ENCODE measurements around the gene CAPG.

CAPG gene, protein sequence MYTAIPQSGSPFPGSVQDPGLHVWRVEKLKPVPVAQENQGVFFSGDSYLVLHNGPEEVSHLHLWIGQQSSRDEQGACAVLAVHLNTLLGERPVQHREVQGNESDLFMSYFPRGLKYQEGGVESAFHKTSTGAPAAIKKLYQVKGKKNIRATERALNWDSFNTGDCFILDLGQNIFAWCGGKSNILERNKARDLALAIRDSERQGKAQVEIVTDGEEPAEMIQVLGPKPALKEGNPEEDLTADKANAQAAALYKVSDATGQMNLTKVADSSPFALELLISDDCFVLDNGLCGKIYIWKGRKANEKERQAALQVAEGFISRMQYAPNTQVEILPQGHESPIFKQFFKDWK

GRCh38 chr2:85409845-85410583, at the start of gene CAPG:
TSS of gene CAPG (minus strand) at chr2:85410366. CDS start at chr2:85402145, 8,221 bp downstream.
- FAIRE-seq (peak; percentile 13), DNase-seq (ENCODE audit: insufficient read length, low spot score) (no peak)

- DNase-seq (ENCODE audit: insufficient read length, low spot score) (no peak), FAIRE-seq (no peak)
Measured at GRCh38 chr2:85459771-85460170, 49.6 kb upstream of the CAPG start.

- DNase-seq (ENCODE audit: insufficient read length, low spot score) (no peak), FAIRE-seq (no peak)
Measured at GRCh38 chr2:85458601-85459563, 48.7 kb upstream of the CAPG start.

DNA sequence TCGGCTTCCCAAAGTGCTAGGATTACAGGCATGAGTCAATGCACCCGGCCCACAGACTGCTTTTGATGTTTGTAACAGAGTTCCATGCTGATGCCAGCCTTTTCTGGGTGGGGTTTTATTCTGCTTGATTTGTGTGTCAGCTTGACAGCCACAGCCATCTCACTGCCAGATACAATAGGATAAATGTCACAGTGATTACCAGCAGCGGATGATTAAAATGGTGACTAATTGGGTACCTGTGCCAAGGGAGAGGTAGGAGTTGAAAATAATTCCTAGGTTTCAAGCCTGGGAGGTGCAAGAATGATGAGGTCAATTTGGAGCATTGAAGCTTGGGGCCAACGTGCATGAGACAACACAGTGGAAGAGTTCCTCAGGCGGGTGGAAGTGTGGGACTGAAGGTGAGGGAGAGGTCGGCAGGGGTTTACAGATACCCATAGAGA, 47.7 kb upstream of the CAPG start:
- FAIRE-seq (no peak), DNase-seq (ENCODE audit: insufficient read length, low spot score) (no peak)

DNA sequence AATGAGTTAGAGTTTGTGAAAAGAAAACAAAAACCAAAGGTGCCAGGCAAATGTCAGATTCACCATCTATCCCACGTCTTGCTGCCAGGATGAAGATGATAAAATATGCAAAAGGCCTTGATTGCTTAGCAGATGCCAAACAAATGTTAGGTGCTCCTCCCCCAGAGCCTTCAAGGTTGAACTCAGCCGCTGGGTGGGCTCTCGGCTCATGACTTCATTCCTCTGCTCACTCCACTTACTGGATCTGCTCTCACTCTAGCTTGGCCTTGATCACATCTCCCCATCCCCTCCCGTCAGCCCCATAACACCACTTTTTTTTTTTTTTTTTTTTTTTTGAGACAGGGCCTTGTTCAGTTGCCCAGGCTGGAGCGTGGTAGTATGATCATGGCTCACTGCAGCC, 46.9 kb upstream of the CAPG start:
- DNase-seq (ENCODE audit: insufficient read length, low spot score) (no peak), FAIRE-seq (no peak)

GRCh38 chr2:85455552-85456090, 45.5 kb upstream of the CAPG start:
- DNase-seq (ENCODE audit: insufficient read length, low spot score), result no peak
- FAIRE-seq, result no peak

- no peak for DNase-seq (ENCODE audit: insufficient read length, low spot score)
- FAIRE-seq, result no peak
Measured at GRCh38 chr2:85453571-85453970, 43.4 kb upstream of the CAPG start.

DNA sequence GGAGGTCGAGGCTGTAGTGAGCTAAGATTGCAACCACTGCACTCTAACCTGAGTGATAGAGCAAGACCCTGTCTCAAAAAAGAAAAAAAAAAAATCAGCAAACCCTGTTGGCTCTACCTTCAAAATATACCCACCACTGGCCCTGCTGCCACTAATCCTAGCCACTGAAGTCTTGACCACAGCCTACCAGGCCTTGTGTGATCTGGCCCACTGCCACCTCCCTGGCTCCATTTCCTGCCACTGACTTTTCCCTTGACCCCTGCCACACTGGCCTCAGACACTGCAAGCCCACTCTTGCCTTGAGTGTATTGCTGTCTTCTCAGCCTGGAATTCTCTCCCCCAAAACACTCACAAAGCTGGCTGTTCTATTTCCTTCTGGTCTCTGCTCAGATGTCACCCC, 42.1 kb upstream of the CAPG start:
- FAIRE-seq (no peak), DNase-seq (ENCODE audit: insufficient read length, low spot score) (no peak)

- FAIRE-seq (no peak), DNase-seq (ENCODE audit: insufficient read length, low spot score) (no peak)
Measured at GRCh38 chr2:85449214-85449588, 39.0 kb upstream of the CAPG start.

- no peak for DNase-seq (ENCODE audit: insufficient read length, low spot score)
Measured at GRCh38 chr2:85448461-85449213, 38.5 kb upstream of the CAPG start.

DNA sequence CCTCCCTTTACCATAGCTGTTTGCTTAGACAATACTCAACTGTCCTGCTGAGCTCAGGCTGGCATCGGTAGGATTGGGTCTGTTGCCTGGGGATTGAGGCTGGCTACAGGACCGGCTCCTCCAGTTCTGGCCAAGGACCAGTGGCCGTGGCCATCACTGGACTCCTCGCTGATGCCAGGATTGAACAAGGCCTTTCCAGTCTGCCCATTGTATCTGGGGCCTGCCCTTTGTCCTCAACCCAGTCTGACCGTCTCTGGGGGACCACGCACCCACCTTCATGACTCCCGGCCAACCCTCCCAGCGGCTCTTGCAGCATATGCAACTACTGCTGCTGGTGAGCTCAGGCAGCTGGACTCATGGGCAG, 37.0 kb upstream of the CAPG start:
- DNase-seq (ENCODE audit: insufficient read length, low spot score), result no peak
- FAIRE-seq, result no peak

More at GRCh38 chr2:85448461-85449213, 38.5 kb upstream of the CAPG start:
- FAIRE-seq, result no peak

DNA sequence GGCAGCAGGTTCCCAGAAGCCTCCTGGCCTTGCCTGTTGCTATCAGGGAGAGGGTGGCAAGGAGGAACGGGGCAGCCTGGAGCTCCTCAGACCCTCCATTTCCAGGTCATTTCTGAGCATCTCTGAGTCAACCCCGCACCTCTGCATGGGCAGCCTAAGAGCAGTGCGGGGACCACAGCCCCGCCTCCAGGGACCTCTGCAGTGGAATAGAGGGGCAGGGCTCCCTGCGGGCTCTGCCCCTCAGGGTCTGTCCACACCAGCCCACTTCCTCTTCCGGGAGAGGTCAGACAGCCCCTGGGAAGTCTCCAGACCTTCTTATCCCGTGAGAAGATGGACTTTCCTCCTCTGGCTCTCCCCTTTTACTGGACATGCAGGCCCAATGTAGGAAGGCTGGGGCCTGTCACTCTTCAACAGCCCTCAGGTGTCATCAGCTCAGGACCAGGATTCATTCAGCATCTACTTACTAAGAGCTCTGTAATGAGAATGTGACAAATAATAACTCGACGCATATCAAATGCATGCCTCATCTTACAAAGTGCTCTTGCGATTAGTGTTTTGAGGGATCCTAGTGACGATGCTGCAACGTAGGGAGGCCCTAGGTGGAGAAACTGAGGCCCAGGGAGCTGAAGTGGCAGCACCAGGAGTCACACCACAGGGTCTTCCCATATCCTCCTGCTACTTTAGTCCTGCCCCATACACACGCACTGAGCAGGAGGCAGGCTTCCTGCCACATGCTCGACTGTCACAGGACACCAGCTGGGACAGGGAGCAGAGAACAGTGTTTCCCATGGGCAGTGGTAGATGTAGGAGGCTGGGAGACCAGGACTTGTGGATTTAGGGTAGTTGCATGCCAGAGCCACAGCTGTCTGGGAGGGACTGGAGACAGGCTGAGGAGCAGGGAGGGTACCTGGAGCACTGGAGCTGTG, 36.4 kb upstream of the CAPG start:
- FAIRE-seq (no peak), DNase-seq (ENCODE audit: insufficient read length, low spot score) (no peak)

- no peak for FAIRE-seq
Measured at GRCh38 chr2:85445316-85446295, 35.4 kb upstream of the CAPG start.

GRCh38 chr2:85444629-85445172, 34.5 kb upstream of the CAPG start:
- no peak for DNase-seq (ENCODE audit: insufficient read length, low spot score)
- FAIRE-seq, result no peak

More at GRCh38 chr2:85445316-85446295, 35.4 kb upstream of the CAPG start:
- DNase-seq (ENCODE audit: insufficient read length, low spot score), result no peak

- DNase-seq (ENCODE audit: insufficient read length, low spot score) (no peak), FAIRE-seq (no peak)
Measured at GRCh38 chr2:85441864-85442263, 31.7 kb upstream of the CAPG start.

- no peak for FAIRE-seq
- no peak for DNase-seq (ENCODE audit: insufficient read length, low spot score)
Measured at GRCh38 chr2:85440729-85441128, 30.6 kb upstream of the CAPG start.

GRCh38 chr2:85439986-85440385, 29.8 kb upstream of the CAPG start:
- no peak for DNase-seq (ENCODE audit: insufficient read length, low spot score)
- no peak for FAIRE-seq

Measured in HTR-8/SVneo (cell line).